ENCODE measurements around the gene SPHKAP.
A peak's percentile ranks its signal among the peaks of the same experiment; 100 is the strongest.
"Not testable (repeated sequence)": the region's sequence is repeated elsewhere in the genome, so short reads cannot be mapped to it uniquely, and the experiment has no call there.

SPHKAP gene, protein sequence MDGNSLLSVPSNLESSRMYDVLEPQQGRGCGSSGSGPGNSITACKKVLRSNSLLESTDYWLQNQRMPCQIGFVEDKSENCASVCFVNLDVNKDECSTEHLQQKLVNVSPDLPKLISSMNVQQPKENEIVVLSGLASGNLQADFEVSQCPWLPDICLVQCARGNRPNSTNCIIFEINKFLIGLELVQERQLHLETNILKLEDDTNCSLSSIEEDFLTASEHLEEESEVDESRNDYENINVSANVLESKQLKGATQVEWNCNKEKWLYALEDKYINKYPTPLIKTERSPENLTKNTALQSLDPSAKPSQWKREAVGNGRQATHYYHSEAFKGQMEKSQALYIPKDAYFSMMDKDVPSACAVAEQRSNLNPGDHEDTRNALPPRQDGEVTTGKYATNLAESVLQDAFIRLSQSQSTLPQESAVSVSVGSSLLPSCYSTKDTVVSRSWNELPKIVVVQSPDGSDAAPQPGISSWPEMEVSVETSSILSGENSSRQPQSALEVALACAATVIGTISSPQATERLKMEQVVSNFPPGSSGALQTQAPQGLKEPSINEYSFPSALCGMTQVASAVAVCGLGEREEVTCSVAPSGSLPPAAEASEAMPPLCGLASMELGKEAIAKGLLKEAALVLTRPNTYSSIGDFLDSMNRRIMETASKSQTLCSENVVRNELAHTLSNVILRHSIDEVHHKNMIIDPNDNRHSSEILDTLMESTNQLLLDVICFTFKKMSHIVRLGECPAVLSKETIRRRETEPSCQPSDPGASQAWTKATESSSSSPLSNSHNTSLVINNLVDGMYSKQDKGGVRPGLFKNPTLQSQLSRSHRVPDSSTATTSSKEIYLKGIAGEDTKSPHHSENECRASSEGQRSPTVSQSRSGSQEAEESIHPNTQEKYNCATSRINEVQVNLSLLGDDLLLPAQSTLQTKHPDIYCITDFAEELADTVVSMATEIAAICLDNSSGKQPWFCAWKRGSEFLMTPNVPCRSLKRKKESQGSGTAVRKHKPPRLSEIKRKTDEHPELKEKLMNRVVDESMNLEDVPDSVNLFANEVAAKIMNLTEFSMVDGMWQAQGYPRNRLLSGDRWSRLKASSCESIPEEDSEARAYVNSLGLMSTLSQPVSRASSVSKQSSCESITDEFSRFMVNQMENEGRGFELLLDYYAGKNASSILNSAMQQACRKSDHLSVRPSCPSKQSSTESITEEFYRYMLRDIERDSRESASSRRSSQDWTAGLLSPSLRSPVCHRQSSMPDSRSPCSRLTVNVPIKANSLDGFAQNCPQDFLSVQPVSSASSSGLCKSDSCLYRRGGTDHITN (N-terminal part only)

DNA sequence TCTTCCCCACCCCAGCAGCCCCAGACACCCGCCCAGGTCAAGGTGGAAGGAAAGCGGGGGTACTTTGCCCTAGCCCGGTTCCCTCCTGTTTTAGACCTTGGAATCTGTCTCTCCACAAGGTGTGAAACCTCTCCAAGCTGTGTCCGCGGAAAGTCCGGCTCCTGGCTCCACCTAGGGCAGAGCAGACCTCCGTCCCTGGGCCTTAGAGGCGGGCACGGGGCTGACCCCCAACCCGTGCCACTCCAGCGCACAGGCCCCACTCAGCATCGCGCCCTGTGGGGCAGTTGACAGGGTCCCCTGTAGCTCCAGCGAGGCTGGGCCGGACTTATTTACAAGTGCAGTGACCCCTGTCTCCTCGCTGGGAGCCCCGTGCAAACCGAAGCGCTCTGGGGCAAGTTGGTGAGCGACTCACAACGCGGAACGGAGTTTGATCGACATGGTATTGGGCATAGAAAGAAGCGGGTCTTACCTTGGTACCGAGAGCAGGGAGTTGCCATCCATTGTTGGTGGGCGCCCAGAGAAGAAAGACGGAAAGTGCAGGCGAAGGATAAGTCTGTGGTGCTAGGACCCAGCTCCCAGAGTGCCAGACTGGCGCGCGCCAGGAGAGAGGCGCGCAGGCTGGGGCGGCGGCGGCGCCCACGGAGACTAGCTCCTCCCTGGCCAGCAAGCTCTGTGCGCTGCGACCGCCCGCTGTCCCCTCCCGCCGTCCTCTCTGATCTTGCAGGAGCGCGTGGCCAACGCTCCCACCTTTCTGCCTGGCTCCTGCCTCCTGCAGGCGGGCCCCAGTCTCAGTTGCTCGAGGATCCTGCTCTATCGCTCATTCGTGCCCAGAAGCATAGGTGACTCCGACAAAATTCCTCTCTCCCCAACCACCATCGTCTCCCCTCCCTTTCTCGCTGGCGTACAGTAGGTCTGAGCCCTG, at the start of gene SPHKAP:
SPHKAP (minus strand) TSS at position 590 of the 922 bp plus-strand sequence; CDS start at position 501, 89 bp downstream.
- H3K27me3 ChIP-seq (ENCODE audit: control insufficient read depth, insufficient read depth, low read length) = peaks cover 49% of the 10 kb centered on the region
- no peaks in the 10 kb centered on the region for H3K36me3 ChIP-seq (ENCODE audit: control insufficient read depth, insufficient read depth, low read length)
- H3K9ac ChIP-seq (ENCODE audit: low read length) = no peak within 1 kb of the TSS
- H3K4me3 ChIP-seq (ENCODE audit: low read depth, low read length) = peak within 1 kb of the TSS; percentile 68
- peaks cover 3% of the 10 kb centered on the region; the same call in 1 of the 2 replicates for H3K4me1 ChIP-seq (ENCODE audit: control insufficient read depth, insufficient read depth, low read length)
- no peaks in the 10 kb centered on the region for H3K9me3 ChIP-seq (ENCODE audit: control insufficient read depth, insufficient read depth, low read depth, low read length)
- no peak within 1 kb of the TSS for H3K27ac ChIP-seq (ENCODE audit: low read depth, low read length)

DNA sequence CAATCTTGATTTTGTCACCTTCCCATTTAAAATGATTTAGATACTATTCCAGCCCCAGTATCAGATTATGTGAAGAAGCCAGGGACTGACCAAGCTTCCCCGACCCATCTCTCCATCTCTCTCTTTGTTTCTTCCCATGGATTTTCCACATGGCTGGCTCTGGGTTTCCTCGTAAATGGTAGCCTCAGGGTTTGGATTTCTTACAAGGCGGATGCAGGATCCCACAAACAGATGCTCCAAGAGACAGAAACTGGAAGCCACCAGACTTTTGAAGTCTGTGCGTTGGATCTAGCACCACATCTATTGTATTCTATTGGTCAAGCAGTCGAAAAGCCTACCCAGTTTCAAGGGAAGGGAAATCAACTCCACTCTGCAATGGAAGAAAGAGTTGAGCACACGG, 46.0 kb upstream of the SPHKAP start:
- H3K36me3 ChIP-seq (ENCODE audit: control insufficient read depth, insufficient read depth, low read length) = no peaks in the 10 kb centered on the region
- no peaks in the 10 kb centered on the region for H3K27me3 ChIP-seq (ENCODE audit: control insufficient read depth, insufficient read depth, low read length)
- no peaks in the 10 kb centered on the region for H3K9me3 ChIP-seq (ENCODE audit: control insufficient read depth, insufficient read depth, low read depth, low read length)
- no peak overlapping the region for H3K4me3 ChIP-seq (ENCODE audit: low read depth, low read length)
- H3K4me1 ChIP-seq (ENCODE audit: control insufficient read depth, insufficient read depth, low read length) = no peaks in the 10 kb centered on the region
- no peak overlapping the region for H3K9ac ChIP-seq (ENCODE audit: low read length)
- H3K27ac ChIP-seq (ENCODE audit: low read depth, low read length) = no peak overlapping the region

DNA sequence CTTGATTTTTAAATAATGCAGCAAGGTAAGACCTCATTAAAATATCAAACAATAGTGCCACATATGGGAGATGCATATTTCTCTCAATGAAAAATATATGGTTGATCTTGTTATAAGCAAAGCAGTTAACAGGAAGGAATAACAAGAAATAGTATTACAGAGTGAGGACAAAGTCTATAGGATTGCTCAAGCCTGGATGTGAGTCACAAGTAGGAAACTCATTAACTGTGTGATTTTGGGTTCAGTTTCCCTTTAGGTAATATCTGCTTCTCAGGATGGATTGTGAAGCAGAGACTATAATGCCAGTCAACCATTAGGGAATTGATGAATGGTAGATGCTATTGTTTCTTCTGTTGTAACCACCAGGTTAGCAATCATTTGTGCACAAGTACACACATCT, 42.9 kb upstream of the SPHKAP start:
- Histone ChIP-seq H3K9ac (ENCODE audit: low read length) (no peak overlapping the region), H3K9me3 (ENCODE audit: control insufficient read depth, insufficient read depth, low read depth, low read length) (no peaks in the 10 kb centered on the region), H3K27ac (ENCODE audit: low read depth, low read length) (no peak overlapping the region), H3K4me3 (ENCODE audit: low read depth, low read length) (no peak overlapping the region), H3K4me1 (ENCODE audit: control insufficient read depth, insufficient read depth, low read length) (no peaks in the 10 kb centered on the region), H3K27me3 (ENCODE audit: control insufficient read depth, insufficient read depth, low read length) (no peaks in the 10 kb centered on the region), H3K36me3 (ENCODE audit: control insufficient read depth, insufficient read depth, low read length) (no peaks in the 10 kb centered on the region)

DNA sequence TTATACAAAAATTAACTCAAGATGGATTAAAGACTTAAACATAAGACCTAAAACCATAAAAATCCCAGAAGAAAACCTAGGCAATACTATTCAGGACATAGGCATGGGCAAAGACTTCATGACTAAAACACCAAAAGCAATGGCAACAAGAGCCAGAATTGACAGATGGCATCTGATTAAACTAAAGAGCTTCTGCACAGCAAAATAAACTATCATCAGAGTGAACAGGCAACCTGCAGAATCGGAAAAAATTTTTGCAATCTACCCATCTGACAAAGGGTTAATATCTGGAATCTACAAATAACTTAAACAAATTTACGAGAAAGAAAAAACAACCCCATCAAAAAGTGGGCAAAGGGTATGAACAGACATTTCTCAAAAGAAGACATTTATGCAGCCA, 37.1 kb upstream of the SPHKAP start:
- not testable (repeated sequence) for H3K4me3 ChIP-seq (ENCODE audit: low read depth, low read length); H3K9ac ChIP-seq (ENCODE audit: low read length); H3K27ac ChIP-seq (ENCODE audit: low read depth, low read length); H3K27me3 ChIP-seq (ENCODE audit: control insufficient read depth, insufficient read depth, low read length); H3K9me3 ChIP-seq (ENCODE audit: control insufficient read depth, insufficient read depth, low read depth, low read length); H3K36me3 ChIP-seq (ENCODE audit: control insufficient read depth, insufficient read depth, low read length); H3K4me1 ChIP-seq (ENCODE audit: control insufficient read depth, insufficient read depth, low read length)

DNA sequence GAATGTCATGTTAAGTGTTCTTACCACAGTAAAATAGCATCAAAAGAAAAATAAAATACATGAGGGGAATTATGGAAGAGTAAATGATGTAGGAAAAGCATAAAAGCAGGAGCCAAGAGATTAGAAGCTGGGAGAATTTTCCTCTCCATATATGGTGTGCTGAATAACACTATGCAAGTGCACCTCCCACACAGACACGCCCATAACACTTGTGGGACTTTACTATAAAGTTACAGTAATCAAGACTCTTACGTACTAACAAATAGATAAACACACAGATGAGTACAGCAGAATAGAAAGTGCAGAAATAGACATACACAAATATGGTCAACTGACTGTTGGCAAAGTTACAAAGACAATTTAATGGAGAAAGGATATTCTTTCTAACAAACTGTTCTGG, 16.0 kb upstream of the SPHKAP start:
- no peaks in the 10 kb centered on the region for H3K4me1 ChIP-seq (ENCODE audit: control insufficient read depth, insufficient read depth, low read length)
- H3K27ac ChIP-seq (ENCODE audit: low read depth, low read length) = no peak overlapping the region
- H3K36me3 ChIP-seq (ENCODE audit: control insufficient read depth, insufficient read depth, low read length) = no peaks in the 10 kb centered on the region
- no peak overlapping the region for H3K4me3 ChIP-seq (ENCODE audit: low read depth, low read length)
- H3K9me3 ChIP-seq (ENCODE audit: control insufficient read depth, insufficient read depth, low read depth, low read length) = no peaks in the 10 kb centered on the region
- H3K9ac ChIP-seq (ENCODE audit: low read length) = no peak overlapping the region
- H3K27me3 ChIP-seq (ENCODE audit: control insufficient read depth, insufficient read depth, low read length) = no peaks in the 10 kb centered on the region

DNA sequence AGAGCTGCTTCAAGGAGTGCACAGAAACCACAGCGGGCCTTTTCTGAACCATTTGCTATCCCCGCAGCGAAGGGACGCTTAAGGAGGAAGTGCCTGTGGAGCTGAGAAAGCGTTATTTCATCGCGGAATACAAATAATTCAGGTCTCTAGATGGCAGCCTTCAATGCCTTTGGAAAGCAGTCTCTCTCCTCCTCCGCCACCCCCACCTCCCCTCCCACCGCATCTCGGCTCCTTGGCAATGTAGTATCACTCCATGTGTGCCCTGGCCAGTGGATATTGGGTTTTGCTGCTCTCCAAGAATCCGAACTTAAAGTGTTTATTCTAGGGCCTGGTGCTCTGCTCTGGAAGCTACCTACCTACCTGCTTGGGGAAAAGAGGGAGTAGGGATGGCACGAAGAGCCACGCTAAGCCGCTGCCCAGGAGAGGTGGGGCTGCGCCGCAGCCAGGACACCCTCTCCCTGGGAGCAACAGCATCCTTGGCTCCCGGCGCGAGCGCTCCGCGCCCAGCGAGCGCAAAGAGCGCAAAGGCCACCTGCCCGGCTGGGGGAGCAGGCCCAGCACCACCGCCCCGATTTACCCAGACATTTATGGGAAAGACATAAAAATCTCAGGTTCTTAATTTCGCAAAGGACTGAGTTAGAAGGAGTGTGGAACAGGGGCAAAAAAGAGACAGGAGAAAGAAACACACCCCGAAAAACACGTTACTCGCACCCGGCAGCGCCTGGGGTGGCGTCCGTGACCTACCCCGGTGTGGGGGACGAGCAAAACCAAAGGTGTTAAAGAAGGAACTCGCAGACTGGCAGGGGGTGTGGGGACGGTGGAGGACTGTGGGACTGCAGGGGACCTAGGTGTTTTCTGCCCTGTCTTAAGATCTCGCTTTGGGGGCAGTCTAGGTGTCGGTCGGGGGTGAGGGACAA, 1.0 kb downstream of the SPHKAP start:
- Histone ChIP-seq H3K27me3 (ENCODE audit: control insufficient read depth, insufficient read depth, low read length) (peaks cover 49% of the 10 kb centered on the region), H3K36me3 (ENCODE audit: control insufficient read depth, insufficient read depth, low read length) (no peaks in the 10 kb centered on the region), H3K4me3 (ENCODE audit: low read depth, low read length) (peak overlapping the region; percentile 68), H3K9me3 (ENCODE audit: control insufficient read depth, insufficient read depth, low read depth, low read length) (no peaks in the 10 kb centered on the region), H3K27ac (ENCODE audit: low read depth, low read length) (no peak overlapping the region), H3K4me1 (ENCODE audit: control insufficient read depth, insufficient read depth, low read length) (peaks cover 3% of the 10 kb centered on the region; the same call in 1 of the 2 replicates), H3K9ac (ENCODE audit: low read length) (no peak overlapping the region)

DNA sequence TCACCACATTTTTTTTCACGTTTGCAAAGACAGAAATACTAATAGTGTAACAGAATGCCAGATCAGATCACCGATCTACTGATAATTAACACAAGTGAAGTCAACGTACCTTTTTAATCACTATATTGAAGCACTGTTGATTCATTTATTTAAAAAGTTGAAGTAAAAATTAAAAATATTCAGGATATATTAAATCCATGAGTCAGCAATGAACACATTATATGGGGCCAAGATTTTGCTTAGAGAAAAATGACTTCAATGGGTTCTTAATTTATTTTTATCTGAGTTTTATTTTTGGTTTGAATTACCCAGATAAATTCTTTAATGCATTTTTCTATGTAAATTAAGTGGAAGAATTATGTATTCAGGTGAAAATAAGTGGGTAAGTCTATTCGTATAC, 14.2 kb downstream of the SPHKAP start:
- no peaks in the 10 kb centered on the region for H3K36me3 ChIP-seq (ENCODE audit: control insufficient read depth, insufficient read depth, low read length)
- H3K27me3 ChIP-seq (ENCODE audit: control insufficient read depth, insufficient read depth, low read length) = no peaks in the 10 kb centered on the region
- H3K27ac ChIP-seq (ENCODE audit: low read depth, low read length) = no peak overlapping the region
- H3K9me3 ChIP-seq (ENCODE audit: control insufficient read depth, insufficient read depth, low read depth, low read length) = no peaks in the 10 kb centered on the region
- no peak overlapping the region for H3K9ac ChIP-seq (ENCODE audit: low read length)
- H3K4me3 ChIP-seq (ENCODE audit: low read depth, low read length) = no peak overlapping the region
- H3K4me1 ChIP-seq (ENCODE audit: control insufficient read depth, insufficient read depth, low read length) = no peaks in the 10 kb centered on the region

DNA sequence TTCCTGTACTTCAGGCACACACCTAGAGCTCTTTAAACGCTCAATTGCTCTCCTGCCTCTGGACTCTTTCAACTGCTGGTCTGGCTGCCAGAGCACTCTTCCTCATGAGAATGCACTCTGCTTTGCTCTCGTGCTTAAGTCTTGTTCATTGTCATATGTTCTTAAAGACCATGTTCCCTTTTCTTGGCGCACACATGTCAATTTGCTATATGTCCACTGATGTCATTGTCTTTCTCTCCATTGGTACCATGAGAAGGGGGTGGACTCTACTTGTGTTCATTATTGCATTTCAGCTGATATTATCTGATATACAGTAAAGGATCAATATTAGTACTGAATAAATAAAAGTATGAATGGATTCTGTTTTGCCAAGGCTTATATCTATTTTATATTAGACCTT, 16.8 kb downstream of the SPHKAP start:
- H3K9ac ChIP-seq (ENCODE audit: low read length) = no peak overlapping the region
- no peaks in the 10 kb centered on the region for H3K36me3 ChIP-seq (ENCODE audit: control insufficient read depth, insufficient read depth, low read length)
- H3K27ac ChIP-seq (ENCODE audit: low read depth, low read length) = no peak overlapping the region
- H3K27me3 ChIP-seq (ENCODE audit: control insufficient read depth, insufficient read depth, low read length) = no peaks in the 10 kb centered on the region
- no peaks in the 10 kb centered on the region for H3K4me1 ChIP-seq (ENCODE audit: control insufficient read depth, insufficient read depth, low read length)
- peaks cover 3% of the 10 kb centered on the region; the same call in 1 of the 2 replicates for H3K9me3 ChIP-seq (ENCODE audit: control insufficient read depth, insufficient read depth, low read depth, low read length)
- H3K4me3 ChIP-seq (ENCODE audit: low read depth, low read length) = no peak overlapping the region

DNA sequence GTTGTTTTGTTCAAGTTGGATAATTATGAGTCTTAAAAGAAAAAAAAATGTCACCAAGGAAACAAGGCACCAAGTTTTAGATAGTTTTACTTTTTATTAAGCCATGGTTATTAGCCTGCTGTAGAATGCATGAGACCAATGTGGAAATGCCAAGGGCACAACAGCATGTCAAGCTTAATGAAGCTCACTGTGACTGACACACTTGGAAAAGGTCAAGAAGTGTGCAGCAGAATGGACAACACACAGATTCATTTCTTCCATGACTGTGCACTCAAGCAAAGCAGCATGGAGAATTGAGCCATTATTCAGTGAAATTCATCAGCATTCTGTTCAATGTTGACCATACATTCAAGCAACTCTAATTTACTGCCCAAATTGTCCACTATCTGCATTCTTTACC, 23.6 kb downstream of the SPHKAP start:
- Histone ChIP-seq H3K9me3 (ENCODE audit: control insufficient read depth, insufficient read depth, low read depth, low read length) (peaks cover 3% of the 10 kb centered on the region; the same call in 1 of the 2 replicates), H3K27me3 (ENCODE audit: control insufficient read depth, insufficient read depth, low read length) (no peaks in the 10 kb centered on the region), H3K36me3 (ENCODE audit: control insufficient read depth, insufficient read depth, low read length) (no peaks in the 10 kb centered on the region), H3K4me1 (ENCODE audit: control insufficient read depth, insufficient read depth, low read length) (no peaks in the 10 kb centered on the region), H3K9ac (ENCODE audit: low read length) (no peak overlapping the region), H3K4me3 (ENCODE audit: low read depth, low read length) (no peak overlapping the region), H3K27ac (ENCODE audit: low read depth, low read length) (no peak overlapping the region)
